Thyroid gland (tissue), 4 donors: ENCODE results near the gene VWA5B1.

Source experiments
- CTCF ChIP-seq, 6 experiments: fragments of 200-600 bp in 3 of 6; fragments of 450-650 bp in 3 of 6; sonication (generic) in 3 of 6; IDR thresholded peaks; one replicate each; pipeline ENCODE4 v1.5.1; 2016 to 2019; ENCODE audit warnings: antibody characterized with exemption in 6 of 6, mild to moderate bottlenecking in 2 of 6, inconsistent platforms in 1 of 6, moderate library complexity in 1 of 6
- POLR2A ChIP-seq, 2 donors: fragments of 450-650 bp; IDR thresholded peaks; one replicate each; pipeline ENCODE4 v1.6.1; 2017; ENCODE audit warnings: antibody characterized with exemption in 2 of 2, mild to moderate bottlenecking in 2 of 2, moderate library complexity in 1 of 2

DNA sequence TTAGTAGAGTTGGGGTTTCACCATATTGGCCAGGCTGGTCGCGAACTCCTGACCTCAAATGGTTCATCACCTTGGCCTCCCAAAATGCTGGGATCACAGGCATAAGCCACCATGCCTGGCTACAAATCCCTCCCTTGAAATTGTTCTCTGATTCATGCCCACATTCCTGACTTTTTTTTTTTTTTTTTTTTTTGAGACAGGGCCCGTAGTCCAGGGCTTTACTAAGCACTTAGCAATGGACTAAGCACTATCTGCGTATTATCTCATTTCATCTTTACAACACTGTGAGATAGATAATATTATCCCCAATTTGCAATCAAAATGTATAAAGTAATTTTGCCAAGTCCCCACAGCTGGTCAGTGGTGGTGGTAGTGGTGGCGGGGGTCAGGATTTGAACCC, 58.9 kb downstream of the VWA5B1 start:
- TF ChIP-seq CTCF (IDR thresholded peaks at IDR 0.05) (no peak), POLR2A (IDR thresholded peaks at IDR 0.05) (no peak)
